ENCODE results near the gene RBPJ. TPM values are rescaled to one million over a fixed set of nuclear protein-coding genes. Genes with fewer than 3 reads are reported as not detected.

The RBPJ gene
- total RNA-seq, 2 donors from 2014 or later = 71.1 to 78.0 TPM

GRCh38 chr4:26457412-26457811, 136.6 kb downstream of the RBPJ start:
- Mint-ChIP-seq H3K27ac (no peak overlapping the region), H3K4me3 (no peak overlapping the region), H3K27me3 (ENCODE audit: insufficient read depth) (peaks cover 2% of the 10 kb centered on the region), H3K9me3 (peaks cover 5% of the 10 kb centered on the region), H3K4me1 (peaks cover 12% of the 10 kb centered on the region), H3K36me3 (ENCODE audit: low read depth) (no peaks in the 10 kb centered on the region)
- DNase-seq = no peak
- TF ChIP-seq, protein P1, sequence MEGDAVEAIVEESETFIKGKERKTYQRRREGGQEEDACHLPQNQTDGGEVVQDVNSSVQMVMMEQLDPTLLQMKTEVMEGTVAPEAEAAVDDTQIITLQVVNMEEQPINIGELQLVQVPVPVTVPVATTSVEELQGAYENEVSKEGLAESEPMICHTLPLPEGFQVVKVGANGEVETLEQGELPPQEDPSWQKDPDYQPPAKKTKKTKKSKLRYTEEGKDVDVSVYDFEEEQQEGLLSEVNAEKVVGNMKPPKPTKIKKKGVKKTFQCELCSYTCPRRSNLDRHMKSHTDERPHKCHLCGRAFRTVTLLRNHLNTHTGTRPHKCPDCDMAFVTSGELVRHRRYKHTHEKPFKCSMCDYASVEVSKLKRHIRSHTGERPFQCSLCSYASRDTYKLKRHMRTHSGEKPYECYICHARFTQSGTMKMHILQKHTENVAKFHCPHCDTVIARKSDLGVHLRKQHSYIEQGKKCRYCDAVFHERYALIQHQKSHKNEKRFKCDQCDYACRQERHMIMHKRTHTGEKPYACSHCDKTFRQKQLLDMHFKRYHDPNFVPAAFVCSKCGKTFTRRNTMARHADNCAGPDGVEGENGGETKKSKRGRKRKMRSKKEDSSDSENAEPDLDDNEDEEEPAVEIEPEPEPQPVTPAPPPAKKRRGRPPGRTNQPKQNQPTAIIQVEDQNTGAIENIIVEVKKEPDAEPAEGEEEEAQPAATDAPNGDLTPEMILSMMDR (conservative IDR thresholded peaks at IDR 0.05) = no peak
- Histone ChIP-seq H3K27ac (ENCODE audit: low read depth, low read length) (no peak overlapping the region), H3K9ac (ENCODE audit: extremely low read depth, low read length, poor library complexity, severe bottlenecking) (no peak overlapping the region), H3K36me3 (ENCODE audit: control insufficient read depth, insufficient read depth, low read length) (no peaks in the 10 kb centered on the region), H3K27me3 (ENCODE audit: control insufficient read depth, insufficient read depth, low read length, poor library complexity, severe bottlenecking) (peaks cover 4% of the 10 kb centered on the region), H3K4me3 (ENCODE audit: low read length) (no peak overlapping the region), H3K4me1 (ENCODE audit: control insufficient read depth, insufficient read depth, low read length) (peaks cover 6% of the 10 kb centered on the region), H3K9me3 (ENCODE audit: control insufficient read depth, low read length) (peaks cover 8% of the 10 kb centered on the region)
- 82 to 91% methylated on average over 3 to 6 of the region's 6 CpGs for WGBS, 2 experiments (ENCODE audit: insufficient coverage in 1 of 2, insufficient read length in 1 of 2)

DNA sequence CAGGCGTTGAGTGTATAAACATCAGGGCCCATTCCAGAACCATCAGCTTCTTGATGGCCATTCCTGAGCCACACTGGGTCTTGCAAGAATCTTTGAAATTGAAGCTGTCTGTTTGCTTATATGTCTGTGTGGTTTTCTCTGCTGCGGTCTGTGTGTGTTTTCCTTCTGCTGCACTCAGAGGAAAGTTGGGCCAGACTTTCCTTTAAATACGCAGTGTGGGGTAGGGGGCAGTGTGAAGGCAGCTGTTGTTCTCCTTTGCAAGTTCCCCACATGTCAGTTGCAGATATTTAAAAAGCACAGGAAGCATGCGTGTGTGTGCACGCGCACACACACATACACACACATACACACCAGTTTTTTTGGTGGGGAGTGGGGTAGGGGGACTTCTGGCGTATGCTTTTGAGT, 137.3 kb downstream of the RBPJ start:
- no peaks in the 10 kb centered on the region for H3K36me3 Mint-ChIP-seq (ENCODE audit: low read depth)
- Histone ChIP-seq H3K27me3 (ENCODE audit: control insufficient read depth, insufficient read depth, low read length, poor library complexity, severe bottlenecking) (peaks cover 4% of the 10 kb centered on the region), H3K9ac (ENCODE audit: extremely low read depth, low read length, poor library complexity, severe bottlenecking) (no peak overlapping the region), H3K4me1 (ENCODE audit: control insufficient read depth, insufficient read depth, low read length) (peaks cover under 1% of the 10 kb centered on the region), H3K4me3 (ENCODE audit: low read length) (no peak overlapping the region), H3K36me3 (ENCODE audit: control insufficient read depth, insufficient read depth, low read length) (no peaks in the 10 kb centered on the region), H3K27ac (ENCODE audit: low read depth, low read length) (no peak overlapping the region), H3K9me3 (ENCODE audit: control insufficient read depth, low read length) (peaks cover 8% of the 10 kb centered on the region)
- peaks cover 5% of the 10 kb centered on the region for H3K9me3 Mint-ChIP-seq
- TF ChIP-seq, protein P1 (conservative IDR thresholded peaks at IDR 0.05) = no peak
- H3K4me1 Mint-ChIP-seq = peaks cover 5% of the 10 kb centered on the region
- peaks cover 3% of the 10 kb centered on the region for H3K27me3 Mint-ChIP-seq (ENCODE audit: insufficient read depth)
- H3K27ac Mint-ChIP-seq = no peak overlapping the region
- DNase-seq = no peak
- WGBS, 2 experiments (ENCODE audit: insufficient coverage in 1 of 2, insufficient read length in 1 of 2) = 91 to 100% methylated on average over 2 to 3 of the region's 7 CpGs
- no peak overlapping the region for H3K4me3 Mint-ChIP-seq

GRCh38 chr4:26459054-26459755, 138.4 kb downstream of the RBPJ start:
- H3K9me3 ChIP-seq (ENCODE audit: control insufficient read depth, low read length) = peaks cover 1% of the 10 kb centered on the region
- Mint-ChIP-seq H3K36me3 (ENCODE audit: low read depth) (no peaks in the 10 kb centered on the region), H3K27me3 (ENCODE audit: insufficient read depth) (peaks cover 4% of the 10 kb centered on the region), H3K9me3 (peaks cover 3% of the 10 kb centered on the region), H3K4me3 (no peak overlapping the region), H3K27ac (no peak overlapping the region), H3K4me1 (peaks cover 2% of the 10 kb centered on the region)
- DNase-seq = no peak
- H3K27ac ChIP-seq (ENCODE audit: low read depth, low read length) = no peak overlapping the region
- no peaks in the 10 kb centered on the region for H3K4me1 ChIP-seq (ENCODE audit: control insufficient read depth, insufficient read depth, low read length)
- peaks cover 4% of the 10 kb centered on the region for H3K27me3 ChIP-seq (ENCODE audit: control insufficient read depth, insufficient read depth, low read length, poor library complexity, severe bottlenecking)
- no peaks in the 10 kb centered on the region for H3K36me3 ChIP-seq (ENCODE audit: control insufficient read depth, insufficient read depth, low read length)
- WGBS, 2 experiments (ENCODE audit: insufficient coverage in 1 of 2, insufficient read length in 1 of 2) = 59 to 63% methylated on average over 17 to 19 of the region's 19 CpGs
- no peak overlapping the region for H3K9ac ChIP-seq (ENCODE audit: extremely low read depth, low read length, poor library complexity, severe bottlenecking)
- TF ChIP-seq, protein P1 (conservative IDR thresholded peaks at IDR 0.05) = peak; percentile 79
- no peak overlapping the region for H3K4me3 ChIP-seq (ENCODE audit: low read length)

Measured in endodermal cell (in vitro differentiated cells).